Vagina (tissue), 2 donors: ENCODE measurements around the gene CNNM1.

Experiments
- POLR2A ChIP-seq, 2 donors: fragments of 450-650 bp; IDR thresholded peaks; one replicate each; pipeline ENCODE4 v1.6.1; 2017; ENCODE audit warnings: antibody characterized with exemption in 2 of 2, mild to moderate bottlenecking in 2 of 2, moderate library complexity in 2 of 2
- POLR2AphosphoS5 ChIP-seq, 2 donors: sonication (generic); formaldehyde crosslinking; IDR thresholded peaks; one replicate each; pipeline ENCODE4 v1.9.0; 2017; ENCODE audit warnings: antibody characterized with exemption in 2 of 2, mild to moderate bottlenecking in 2 of 2, low read depth in 1 of 2; ENCODE audit not compliant: insufficient read depth in 1 of 2
- TF ChIP-seq, protein P1 (sequence below), 3 experiments: fragments of 450-650 bp in 2 of 3; fragments of 200-600 bp in 1 of 3; sonication (generic) in 1 of 3; IDR thresholded peaks; one replicate each; pipeline ENCODE4 v1.5.1; 2017 to 2019; ENCODE audit warnings: antibody characterized with exemption in 3 of 3, mild to moderate bottlenecking in 2 of 3, moderate library complexity in 2 of 3

DNA sequence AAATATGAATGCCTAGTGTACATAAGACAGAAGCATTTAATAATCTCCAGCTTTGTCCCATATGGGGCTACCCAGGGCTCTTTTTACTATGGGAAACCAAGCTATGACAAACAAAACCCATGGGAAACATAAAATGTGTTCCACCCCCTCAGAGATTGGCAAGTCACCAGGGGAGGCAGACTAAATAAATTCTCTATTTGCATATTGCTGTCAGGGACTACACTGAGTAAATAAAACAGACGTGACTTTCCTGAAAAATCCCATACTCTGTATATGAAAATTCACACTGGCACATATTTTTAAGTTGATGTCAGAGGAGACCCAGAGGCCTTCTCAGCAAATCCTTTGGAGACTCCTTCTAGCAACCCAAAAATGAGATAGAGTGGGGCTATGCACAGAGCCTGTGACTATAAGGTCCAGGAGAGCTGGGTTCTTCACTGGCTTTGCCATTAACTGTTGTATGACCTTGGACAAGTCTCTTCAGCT, 49.5 kb upstream of the CNNM1 start:
- TF ChIP-seq, protein P1, sequence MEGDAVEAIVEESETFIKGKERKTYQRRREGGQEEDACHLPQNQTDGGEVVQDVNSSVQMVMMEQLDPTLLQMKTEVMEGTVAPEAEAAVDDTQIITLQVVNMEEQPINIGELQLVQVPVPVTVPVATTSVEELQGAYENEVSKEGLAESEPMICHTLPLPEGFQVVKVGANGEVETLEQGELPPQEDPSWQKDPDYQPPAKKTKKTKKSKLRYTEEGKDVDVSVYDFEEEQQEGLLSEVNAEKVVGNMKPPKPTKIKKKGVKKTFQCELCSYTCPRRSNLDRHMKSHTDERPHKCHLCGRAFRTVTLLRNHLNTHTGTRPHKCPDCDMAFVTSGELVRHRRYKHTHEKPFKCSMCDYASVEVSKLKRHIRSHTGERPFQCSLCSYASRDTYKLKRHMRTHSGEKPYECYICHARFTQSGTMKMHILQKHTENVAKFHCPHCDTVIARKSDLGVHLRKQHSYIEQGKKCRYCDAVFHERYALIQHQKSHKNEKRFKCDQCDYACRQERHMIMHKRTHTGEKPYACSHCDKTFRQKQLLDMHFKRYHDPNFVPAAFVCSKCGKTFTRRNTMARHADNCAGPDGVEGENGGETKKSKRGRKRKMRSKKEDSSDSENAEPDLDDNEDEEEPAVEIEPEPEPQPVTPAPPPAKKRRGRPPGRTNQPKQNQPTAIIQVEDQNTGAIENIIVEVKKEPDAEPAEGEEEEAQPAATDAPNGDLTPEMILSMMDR (IDR thresholded peaks at IDR 0.05): no peak
- TF ChIP-seq POLR2A (IDR thresholded peaks at IDR 0.05): no peak
- TF ChIP-seq POLR2AphosphoS5 (IDR thresholded peaks at IDR 0.05; ENCODE audit: insufficient read depth in 1 of 2, low read depth in 1 of 2): no peak
